Bronchial epithelial cell (primary cell): ENCODE data around the gene SETBP1. TPM values are rescaled to one million over a fixed set of nuclear protein-coding genes. Genes with fewer than 3 reads are reported as not detected.

Source experiments
- DNase-seq: peaks from one replicate; pipeline ENCODE4 v3.0.0-alpha.2; 2010; ENCODE audit warnings: low read depth
- FAIRE-seq: peaks from 2 replicates; lab custom pipeline; 2011; peaks lifted over from hg19 to GRCh38; lab: Jason Lieb, UNC
- H3K27me3 ChIP-seq: 2 replicates; pipeline ENCODE4 v1.5.1; 2011; ENCODE audit warnings: low read length; ENCODE audit not compliant: control insufficient read depth, insufficient read depth
- H3K36me3 ChIP-seq: 2 replicates; pipeline ENCODE4 v1.5.1; 2011; ENCODE audit warnings: low read length; ENCODE audit not compliant: control insufficient read depth, insufficient read depth
- H3K4me3 ChIP-seq: 2 replicates; pipeline ENCODE4 v1.5.1; 2011; ENCODE audit warnings: mild to moderate bottlenecking, low read depth, low read length, control low read depth
- CTCF ChIP-seq: IDR thresholded peaks from 2 replicates; pipeline ENCODE4 v1.5.1; 2011; ENCODE audit warnings: mild to moderate bottlenecking, moderate library complexity, low read length, control low read depth, inconsistent platforms; ENCODE audit not compliant: insufficient read depth, severe bottlenecking
- total RNA-seq: library from RNA; depleted of rRNA; stranded (reverse); fragments of >200 nt; gene quantifications from 2 replicates; pipeline ENCODE4 v1.2.1, GENCODE V29; 2014

SETBP1 gene
- total RNA-seq, 1 donor from 2014 or later, result 1.8 TPM

GRCh38 chr18:45071956-45072355 lies 391.3 kb downstream of the SETBP1 start:
- FAIRE-seq (no peak), DNase-seq (no peak)
- no peak for TF ChIP-seq CTCF
- H3K27me3 ChIP-seq, result no peaks in the 10 kb centered on the region
- no peaks in the 10 kb centered on the region for H3K36me3 ChIP-seq
- no peak overlapping the region for H3K4me3 ChIP-seq

GRCh38 chr18:45073556-45073955 lies 392.9 kb downstream of the SETBP1 start:
- Histone ChIP-seq H3K36me3 (no peaks in the 10 kb centered on the region), H3K4me3 (no peak overlapping the region), H3K27me3 (no peaks in the 10 kb centered on the region)
- DNase-seq (no peak), FAIRE-seq (no peak)
- no peak for TF ChIP-seq CTCF

GRCh38 chr18:45081566-45082181 lies 401.0 kb downstream of the SETBP1 start:
- DNase-seq (peak; percentile 32), FAIRE-seq (no peak)
- H3K27me3 ChIP-seq, result no peaks in the 10 kb centered on the region
- H3K36me3 ChIP-seq, result no peaks in the 10 kb centered on the region
- H3K4me3 ChIP-seq, result no peak overlapping the region
- no peak for TF ChIP-seq CTCF

GRCh38 chr18:45083226-45083855 lies 402.7 kb downstream of the SETBP1 start:
- TF ChIP-seq CTCF, result no peak
- H3K36me3 ChIP-seq, result no peaks in the 10 kb centered on the region
- DNase-seq (no peak), FAIRE-seq (no peak)
- no peaks in the 10 kb centered on the region for H3K27me3 ChIP-seq
- no peak overlapping the region for H3K4me3 ChIP-seq

- Histone ChIP-seq H3K27me3 (no peaks in the 10 kb centered on the region), H3K4me3 (no peak overlapping the region), H3K36me3 (no peaks in the 10 kb centered on the region)
- no peak for FAIRE-seq
- no peak for DNase-seq
- TF ChIP-seq CTCF, result no peak
Observed at GRCh38 chr18:45084206-45084605, 403.5 kb downstream of the SETBP1 start.
